ENCODE measurements around the gene SYNE2.
"Not testable (repeated sequence)": the region's sequence is repeated elsewhere in the genome, so short reads cannot be mapped to it uniquely, and the experiment has no call there.

Gene SYNE2

DNA sequence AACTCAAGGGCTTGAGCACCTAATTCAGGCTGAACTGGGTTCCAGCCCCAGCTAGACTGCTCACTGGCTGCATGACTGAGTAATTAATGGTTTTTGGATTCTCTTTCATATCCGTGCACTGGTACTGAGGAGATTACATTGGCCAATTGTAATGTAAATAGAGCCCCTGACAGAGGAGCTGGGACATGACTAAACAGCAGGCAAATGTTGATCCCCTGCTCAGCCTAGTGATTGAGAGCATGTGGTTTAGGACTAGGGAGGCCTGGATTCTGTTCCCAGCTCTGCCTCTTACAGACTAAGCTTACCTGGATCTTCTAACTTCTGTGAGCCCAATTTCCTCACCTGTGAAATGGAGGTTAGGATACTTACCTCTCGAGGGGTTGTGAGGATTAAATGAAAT lies 237.1 kb downstream of the SYNE2 start:
- DNase-seq, result peak; percentile 17

DNA sequence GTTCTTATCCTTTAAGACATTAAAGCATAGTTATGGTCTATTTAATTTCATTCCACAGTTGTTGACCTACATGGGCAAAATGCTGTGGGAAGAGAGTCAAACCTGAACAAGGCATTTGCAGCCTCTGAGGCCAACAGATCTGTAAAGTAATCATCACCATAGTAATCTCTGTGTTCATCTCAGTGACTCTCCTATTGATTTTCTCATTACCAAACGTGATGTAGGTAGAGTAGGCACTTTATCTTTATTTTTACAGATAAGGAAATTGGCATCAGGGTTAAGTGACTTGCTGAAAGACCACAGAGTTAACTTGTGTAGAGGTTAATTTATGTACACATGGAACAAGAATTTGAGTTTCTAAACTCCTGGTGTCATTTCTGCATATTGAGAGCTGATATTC lies 238.4 kb downstream of the SYNE2 start:
- DNase-seq, result no peak

DNA sequence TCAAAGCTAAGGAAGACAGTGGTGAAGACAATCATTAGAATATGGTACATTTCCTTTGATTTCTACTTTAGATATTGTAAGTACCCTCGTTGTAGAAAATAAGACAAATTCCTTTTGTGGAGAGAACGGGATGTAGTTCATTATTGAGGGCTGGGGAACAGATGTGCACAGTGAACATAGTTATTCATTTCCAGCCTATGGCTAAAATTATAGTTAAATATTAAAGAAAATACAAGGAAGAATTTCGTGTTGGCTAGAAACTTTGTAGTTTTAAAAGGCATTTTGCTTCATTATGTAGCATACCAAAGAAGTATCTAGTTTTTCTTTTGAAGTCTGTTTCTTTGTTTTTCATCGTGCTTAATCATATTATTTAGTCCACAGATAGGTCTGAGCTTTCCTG lies 239.5 kb downstream of the SYNE2 start:
- no peak for DNase-seq

DNA sequence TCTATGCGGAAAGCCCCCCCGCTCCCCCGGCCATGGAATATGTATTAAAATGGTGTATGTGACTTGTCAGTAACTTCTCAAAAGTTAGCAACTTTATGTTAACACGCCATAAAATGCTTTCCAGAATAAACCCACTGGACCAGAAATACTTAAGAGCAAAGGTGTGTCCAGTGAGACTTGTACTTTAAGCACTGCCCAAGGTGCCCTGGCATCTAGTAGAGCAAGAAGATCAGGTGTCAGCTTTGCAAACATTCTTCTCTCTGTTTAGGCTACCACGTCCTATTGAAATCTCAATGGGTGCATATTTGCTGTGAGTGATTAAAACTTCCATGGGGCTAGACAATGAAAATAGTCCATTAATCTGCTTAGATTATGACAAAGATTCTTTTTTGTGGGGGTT lies 240.1 kb downstream of the SYNE2 start:
- no peak for DNase-seq

DNA sequence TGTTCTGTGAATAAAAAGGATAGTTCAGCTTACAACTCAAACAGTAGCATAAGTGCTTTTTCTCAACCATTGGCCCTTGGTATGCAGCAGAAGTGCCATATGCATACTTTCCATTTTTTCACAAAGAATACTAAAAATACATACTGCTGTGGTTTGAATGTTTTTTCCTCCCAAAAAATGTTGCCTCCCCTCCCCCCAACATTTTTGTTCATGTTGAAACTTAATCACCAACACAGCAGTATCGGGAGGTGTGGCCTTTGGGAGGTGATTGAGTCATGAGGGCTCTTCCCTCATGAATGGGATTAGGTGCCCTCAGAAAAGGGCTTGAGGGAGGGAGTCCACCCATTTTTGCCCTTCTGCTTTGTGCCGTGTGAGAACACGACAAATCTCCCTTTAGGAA lies 242.8 kb downstream of the SYNE2 start:
- peak; percentile 92 for DNase-seq

DNA sequence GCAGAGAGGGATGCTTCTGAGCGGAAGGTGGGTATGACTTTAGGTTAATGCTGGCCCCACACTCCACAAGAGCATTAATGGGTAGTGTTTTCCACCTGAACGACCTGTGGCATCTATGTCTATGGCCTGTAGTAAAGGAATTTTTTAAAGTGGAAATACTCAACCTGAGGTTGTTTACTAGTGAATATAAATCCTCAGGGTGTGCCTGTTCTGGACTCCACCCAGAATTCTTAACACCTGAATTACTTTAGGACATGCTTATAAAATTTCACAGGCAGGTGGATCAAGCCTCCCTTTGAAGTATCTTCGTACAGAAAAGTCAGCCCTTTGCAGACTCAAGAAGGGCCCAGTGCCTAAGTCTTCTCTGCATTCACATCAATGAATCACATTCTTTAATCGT lies 245.3 kb downstream of the SYNE2 start:
- DNase-seq, result no peak

DNA sequence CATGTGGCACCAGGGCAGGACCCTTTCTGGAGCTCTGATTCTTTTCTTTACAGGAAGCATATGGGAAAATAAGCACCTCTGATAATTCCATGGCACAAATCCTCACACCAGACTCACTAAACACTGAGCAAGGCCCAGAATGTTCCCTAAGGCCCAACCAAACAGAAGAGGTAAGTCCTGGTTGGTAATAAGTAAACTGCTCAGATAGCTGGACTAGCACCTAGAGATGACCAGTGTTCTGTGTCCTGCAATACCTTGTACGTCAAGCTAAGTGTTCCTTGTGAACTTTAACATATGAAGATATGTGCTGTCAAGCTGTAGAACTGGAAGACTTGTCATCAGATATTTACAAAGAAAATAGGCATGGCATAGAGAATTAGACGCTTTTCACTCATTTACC lies 254.6 kb downstream of the SYNE2 start:
- no peak for DNase-seq

DNA sequence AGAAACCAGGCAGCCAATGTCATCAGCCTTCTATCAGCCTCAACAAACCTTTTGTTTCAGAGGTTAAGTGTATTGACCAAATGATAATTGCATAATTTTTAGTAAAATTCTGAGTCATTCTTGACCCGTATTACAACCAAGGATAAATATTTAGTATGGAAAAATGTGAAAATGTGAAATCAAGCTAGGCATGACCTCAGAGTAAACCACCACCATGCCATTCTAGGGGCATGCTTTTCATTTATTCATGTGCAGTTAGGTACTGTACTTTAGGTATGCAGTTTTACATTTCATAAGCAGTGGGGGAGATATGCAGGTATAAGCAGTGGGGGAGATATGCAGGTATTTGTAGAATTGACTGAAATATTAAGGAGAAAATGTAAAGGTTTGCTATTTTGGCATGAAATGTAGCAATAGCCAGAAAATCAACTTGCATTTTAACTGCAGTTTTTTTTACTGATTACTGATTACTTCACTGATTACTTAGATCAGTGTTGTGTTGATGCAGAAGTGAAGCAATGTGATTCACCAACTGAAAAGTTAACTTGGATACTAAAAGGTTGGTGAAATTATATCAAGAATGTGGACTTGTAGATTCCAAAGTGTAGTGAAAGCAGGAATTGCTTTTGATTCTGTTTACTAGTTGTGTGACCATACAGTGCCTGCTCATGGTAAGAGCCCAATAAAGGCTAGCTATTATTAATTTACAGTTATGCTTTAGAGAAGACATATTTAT lies 257.2 kb downstream of the SYNE2 start:
- DNase-seq, result no peak

DNA sequence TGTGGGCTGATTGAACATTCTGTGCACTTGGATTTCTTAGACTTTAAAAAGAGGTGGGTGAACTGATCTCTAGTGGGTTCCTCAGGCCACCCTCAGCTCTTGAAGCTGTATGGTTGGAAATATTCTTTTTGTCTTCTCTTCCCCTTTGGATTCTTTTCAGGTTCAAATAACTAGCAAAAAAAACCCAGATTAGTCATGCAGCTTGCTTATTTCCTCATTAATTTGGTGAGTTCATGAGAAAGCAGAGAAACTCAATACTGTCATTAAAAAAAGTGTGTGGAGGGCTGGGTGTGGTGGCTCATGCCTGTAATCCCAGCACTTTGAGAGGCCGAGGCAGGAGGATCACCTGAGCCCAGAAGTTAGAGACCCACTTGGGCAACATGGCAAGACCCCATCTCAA lies 258.0 kb downstream of the SYNE2 start:
- DNase-seq, result no peak

DNA sequence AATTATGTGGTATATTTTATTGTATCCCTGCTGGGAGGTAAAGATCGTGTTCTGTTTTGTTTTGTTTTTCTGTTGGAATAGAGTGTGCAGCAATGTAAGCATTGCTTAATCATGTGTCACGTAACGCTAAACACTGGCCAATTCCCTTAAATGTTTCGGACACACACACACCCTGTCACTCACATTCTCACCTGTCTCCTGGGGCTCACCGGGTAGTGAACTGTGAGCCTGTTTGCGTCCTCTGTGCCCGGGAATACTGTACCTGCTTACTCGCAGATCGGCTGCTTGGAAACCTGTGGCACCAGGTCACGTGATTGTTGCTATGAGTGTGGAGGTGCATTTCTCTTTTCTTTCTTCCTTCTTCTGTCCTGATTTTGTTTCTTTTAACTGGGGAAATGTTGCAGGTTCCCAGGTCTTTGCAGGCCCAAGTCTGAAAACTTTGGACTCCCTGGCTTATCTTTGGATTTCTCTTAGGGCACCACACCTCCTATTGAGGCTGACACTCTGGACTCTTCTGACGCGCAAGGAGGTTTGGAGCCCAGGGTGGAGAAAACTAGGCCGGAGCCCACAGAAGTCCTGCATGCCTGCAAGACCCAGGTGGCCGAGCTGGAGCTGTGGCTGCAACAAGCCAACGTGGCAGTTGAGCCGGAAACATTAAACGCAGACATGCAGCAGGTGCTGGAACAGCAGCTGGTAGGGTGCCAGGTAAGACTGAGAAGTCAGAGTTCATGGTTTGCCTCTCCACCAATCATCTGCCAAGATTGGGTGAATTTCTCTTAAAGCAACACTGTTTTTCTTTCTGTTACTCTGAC lies 260.3 kb downstream of the SYNE2 start:
- no peak for DNase-seq

DNA sequence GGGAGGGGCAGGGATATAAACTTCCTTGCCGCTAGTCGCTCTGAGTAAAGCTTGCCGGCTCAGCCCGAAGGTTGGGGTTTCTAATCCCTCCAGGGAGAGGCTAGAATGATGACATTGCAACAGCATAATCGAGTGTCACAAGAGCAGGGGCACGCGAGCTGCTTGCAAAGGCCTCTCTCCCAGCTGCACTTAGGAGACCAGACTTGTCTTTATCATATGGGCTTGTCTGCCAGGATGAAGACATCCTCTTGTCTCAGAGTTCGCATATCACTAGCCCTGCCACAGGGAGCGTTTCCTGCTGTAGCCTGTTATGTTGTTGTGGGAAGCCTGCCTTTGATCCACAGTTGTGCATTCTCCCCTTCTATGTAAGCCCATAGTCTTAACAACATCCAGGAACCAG lies 261.4 kb downstream of the SYNE2 start:
- DNase-seq, result no peak

DNA sequence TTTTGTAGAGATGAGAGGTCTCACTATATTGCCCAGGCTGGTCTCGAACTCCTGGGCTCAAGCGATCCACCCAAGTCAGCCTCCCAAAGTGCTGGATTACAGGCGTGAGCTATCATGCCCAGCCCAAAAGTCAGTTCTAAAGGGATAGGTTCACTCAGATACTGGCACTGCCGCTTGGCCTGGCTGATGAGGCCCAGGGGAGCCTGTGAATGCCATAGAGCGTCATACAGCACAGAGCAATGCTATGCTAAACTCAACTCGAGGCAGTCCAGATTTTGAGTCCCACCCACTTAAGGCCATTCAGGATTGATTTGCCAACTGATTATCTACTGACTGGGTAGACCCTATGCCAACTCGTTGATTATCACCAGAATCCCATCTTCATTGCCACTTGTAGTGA lies 262.0 kb downstream of the SYNE2 start:
- DNase-seq, result no peak

DNA sequence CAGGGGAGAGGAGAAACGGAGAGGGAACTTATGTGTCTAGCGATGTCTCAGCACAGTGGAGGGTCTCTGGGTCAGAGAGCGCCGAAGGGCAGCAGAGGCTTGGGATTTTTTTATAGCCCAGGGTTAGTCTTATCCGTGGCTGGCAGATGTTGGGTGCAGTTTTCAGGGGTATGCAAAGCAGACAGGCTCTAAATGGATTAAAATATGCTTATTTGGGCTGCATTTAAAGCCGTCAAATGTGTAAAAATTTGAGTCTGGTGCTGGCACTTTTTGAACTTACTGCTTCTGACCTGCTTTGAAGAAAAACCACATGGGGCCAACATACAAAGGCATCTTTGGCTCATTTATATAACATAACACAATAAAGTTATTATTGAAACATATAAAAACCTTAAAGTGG lies 262.6 kb downstream of the SYNE2 start:
- no peak for DNase-seq

DNA sequence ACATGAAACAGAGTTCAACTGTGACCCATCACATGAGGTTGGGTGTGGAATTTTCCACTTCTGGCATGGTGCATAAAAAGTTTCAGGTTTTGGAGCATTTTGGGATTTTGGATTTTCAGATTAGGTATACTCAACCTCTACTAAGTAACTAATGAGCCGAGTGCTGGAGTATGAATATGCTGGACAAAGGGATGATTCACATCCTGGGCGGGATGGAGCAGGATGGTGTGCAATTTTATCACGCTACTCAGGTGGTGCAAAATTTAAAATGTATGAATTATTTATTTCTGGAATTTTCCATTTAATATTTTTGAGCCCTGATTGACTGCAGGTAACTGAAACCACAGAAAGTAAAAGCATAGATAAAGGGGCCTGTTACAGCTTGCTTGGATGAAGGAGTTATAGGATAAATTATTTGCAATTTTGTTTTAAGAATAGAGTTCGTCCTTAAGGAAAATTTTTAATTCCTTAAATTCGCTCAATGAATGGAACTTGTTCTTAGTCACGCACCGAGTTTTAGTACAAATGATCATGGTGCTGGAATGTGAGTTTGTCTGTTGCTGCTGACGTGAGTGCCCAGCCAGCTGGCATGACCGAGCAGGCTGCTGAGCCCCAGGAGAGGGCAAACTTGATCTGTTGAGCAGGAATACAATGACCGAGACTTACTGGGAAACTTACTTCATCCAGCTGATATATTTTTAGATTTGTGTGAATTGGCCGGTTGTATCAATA lies 265.0 kb downstream of the SYNE2 start:
- peak; percentile 11 for DNase-seq

DNA sequence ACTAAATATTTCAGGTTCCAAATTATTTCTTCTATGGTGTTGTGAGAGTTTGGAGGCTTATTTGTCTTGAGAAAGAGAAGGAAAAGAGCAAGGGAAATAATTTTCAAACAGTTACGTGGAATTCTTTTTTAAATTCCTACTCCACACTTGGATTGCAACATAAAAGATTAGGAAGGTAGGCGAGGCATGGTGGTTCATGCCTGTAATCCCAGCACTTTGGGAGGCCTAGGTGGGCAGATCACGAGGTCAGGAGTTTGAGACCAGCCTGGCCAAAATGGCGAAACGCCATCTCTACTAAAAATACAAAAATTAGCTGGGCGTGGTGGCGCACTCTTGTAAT lies 265.6 kb downstream of the SYNE2 start:
- DNase-seq, result not testable (repeated sequence)

DNA sequence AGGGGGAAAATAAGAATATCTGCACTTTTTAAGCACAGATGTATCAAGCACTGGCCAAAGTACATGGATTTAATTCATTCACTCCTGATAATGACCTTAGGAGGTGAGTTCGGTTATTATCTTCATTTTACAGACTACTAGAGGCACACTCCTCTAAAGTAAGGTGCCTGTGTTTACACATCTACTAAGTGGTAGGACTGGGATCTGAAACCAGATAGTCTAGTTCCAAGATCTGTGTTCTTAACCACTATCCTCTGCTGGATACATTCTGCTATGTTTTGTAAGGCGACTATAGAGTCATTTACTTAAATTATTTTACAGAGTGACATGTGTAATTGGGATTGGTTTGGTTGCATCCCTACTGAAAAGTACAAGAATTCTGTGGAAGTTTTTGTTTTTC lies 266.1 kb downstream of the SYNE2 start:
- no peak for DNase-seq

DNA sequence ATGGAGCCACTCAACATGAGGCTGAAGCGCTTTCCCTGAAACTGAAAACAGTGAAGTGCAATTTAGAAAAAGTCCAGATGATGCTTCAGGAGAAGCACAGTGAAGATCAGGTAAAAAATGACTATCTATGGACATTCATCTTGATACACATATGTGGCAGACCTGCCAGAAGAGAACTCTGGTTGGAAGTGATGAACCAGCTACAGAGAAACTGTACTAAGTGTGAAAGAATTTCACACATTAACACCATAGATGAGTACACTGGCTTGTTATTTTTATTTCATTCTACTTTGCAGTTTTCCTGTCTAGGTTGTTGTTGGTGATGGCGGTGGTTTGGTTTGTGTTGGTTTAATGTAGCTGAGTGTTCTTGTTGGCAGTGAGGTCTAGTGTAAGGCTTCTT lies 266.7 kb downstream of the SYNE2 start:
- peak; percentile 45 for DNase-seq

DNA sequence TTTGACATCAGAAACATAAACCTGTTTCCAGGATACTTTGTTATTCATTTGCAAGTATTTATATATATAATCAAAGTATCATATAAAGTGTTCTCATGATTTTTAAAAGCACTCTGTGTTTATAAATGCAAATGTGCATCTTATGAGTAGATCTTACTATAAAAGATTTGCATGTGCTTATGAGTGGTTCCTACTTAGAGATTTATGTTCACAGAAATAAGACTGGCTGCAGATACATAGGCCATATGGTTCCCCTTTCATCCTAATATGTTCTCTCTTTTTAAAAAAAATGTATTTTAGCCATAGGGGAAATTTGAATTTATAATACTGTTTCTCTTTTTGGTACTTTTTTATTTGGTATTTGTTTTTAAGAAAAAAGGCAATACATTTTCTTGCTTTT lies 267.2 kb downstream of the SYNE2 start:
- no peak for DNase-seq

DNA sequence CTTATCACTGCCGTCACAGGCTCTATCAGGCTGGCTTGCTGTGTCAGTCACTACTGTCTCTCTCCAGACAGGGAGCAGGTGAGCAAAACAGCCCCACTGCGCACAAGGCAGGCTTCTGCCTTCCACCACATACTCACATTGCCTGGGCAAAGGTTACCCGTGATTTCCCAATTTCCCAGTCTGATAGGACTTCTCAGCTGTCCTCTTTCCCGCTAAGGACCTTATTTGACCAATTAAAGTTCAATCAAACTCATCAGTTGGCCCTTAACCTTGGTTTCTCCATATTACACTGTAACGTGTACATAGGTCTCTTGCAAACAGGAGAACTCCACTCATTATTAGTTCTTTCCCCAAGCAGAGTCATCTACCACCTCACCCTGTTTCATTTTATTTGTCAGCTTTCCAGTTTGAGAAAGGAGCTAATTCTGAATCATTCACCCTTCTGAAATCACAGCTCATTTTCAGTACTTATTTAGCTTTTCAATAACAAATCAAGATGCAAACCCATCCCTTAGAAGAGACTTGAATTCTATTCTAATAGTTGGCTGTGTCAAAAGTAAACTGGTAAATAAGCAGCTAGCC lies 270.5 kb downstream of the SYNE2 start:
- DNase-seq, result no peak

DNA sequence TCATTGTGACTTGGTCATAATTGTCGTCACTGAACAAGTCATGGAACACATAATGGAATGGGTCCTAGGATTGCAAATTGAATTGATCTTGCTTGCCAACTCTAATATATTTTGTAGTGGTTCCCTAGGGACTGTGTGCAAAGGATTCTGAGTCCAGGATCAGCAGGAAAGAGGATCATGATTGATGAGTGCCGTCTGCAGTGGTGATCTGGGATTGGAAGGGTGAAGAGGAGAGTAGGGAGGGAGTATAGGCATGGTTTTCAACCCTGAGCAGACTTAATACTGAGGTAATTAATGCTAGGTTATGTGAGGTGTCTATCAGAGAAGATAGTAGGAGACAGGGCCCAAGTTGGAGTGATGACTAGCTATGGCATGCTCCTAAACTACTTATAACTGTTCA lies 272.5 kb downstream of the SYNE2 start:
- DNase-seq, result no peak

DNA sequence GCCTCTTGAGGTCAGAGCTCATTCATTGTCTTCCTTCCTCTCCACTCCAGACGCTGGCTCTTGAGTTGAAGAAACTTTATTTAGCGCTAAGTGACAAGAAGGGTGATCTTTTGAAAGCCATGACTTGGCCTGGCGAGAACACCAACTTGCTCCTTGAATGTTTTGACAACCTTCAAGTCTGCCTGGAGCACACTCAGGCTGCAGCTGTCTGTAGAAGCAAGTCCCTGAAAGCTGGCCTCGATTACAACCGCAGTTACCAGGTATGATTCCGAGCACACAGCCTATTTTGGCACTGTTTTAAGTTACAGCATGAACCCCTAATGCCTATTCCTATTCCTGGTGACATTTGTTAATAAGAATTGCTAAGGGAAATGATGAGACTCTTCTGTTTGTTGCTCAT lies 273.7 kb downstream of the SYNE2 start:
- DNase-seq, result no peak

DNA sequence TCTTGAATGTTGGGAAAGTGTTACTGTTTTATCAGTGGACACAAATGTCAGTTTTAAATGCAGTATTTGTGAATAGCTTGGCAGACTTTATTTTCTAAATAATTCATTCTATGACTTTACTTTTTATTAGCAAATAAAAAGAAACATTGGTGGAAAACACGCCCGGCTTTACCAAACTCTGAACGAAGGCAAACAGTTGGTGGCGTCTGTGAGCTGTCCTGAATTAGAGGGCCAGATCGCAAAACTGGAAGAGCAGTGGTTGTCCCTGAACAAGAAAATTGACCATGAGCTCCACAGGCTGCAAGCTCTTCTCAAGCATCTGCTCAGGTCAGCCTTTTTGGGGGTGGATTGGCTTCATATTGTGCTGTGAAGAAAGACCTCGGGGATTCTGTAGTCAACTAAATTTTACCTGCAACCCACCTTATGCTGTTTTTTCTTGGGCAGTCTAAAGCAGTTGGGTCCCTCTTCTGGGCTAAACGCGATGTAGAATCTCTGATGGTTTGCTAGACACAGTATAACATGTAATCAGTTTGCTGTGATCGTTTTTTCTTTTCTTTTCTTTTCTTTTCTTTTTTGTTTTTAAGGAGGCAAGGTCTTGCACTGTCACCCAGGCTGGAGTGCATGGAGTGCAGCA lies 285.0 kb downstream of the SYNE2 start:
- no peak for DNase-seq

Data from fibroblast of skin of back (primary cell).